B cell (primary cell): Measurements from ENCODE around the gene CAB39L. TPM values are rescaled to one million over a fixed set of nuclear protein-coding genes. Genes with fewer than 3 reads are reported as not detected.

Experiments used
- ATAC-seq: fragments of 200-7000 bp; cut with Tn5 transposase; one replicate; pipeline ENCODE4 v1.10.0; 2021; ENCODE audit warnings: low read depth, mild to moderate bottlenecking, moderate number of reproducible peaks, moderate library complexity
- CTCF ChIA-PET: fragments of 350-600 bp; sonication (Branson Sonifier 250); formaldehyde crosslinking; loops from one replicate; lab custom pipeline; 2021; ENCODE audit warnings: antibody characterized with exemption, inconsistent platforms; lab: Charles Lee
- POLR2A ChIA-PET: fragments of 350-600 bp; sonication (Branson Sonifier 250); formaldehyde crosslinking; loops from one replicate; lab custom pipeline; 2021; ENCODE audit warnings: antibody characterized with exemption; lab: Charles Lee
- DNase-seq: peaks from one replicate; pipeline ENCODE4 v3.0.0; 2013
- H2AFZ ChIP-seq: 2 replicates; pipeline ENCODE4 v1.6.1; 2012; ENCODE audit warnings: mild to moderate bottlenecking, low read depth, low read length; ENCODE audit not compliant: insufficient read depth, poor library complexity, severe bottlenecking
- H3K27ac ChIP-seq, 2 donors: 1 replicate in 1 of 2; 2 replicates in 1 of 2; pipeline ENCODE4 v1.5.1; 2012 to 2013; ENCODE audit warnings: low read length in 2 of 2, mild to moderate bottlenecking in 2 of 2, moderate library complexity in 1 of 2
- H3K27me3 ChIP-seq, 4 experiments: fragments of 200-600 bp in 1 of 4; sonication (generic) in 1 of 4; replicated peaks in 1 of 4; 1 replicate in 2 of 4; 2 replicates in 2 of 4; pipeline versions ENCODE4 v1.6.1 to v1.7.0; 2013 to 2016; ENCODE audit warnings: low read length in 3 of 4, mild to moderate bottlenecking in 2 of 4, mixed read lengths in 1 of 4, moderate library complexity in 1 of 4; ENCODE audit not compliant: insufficient read depth in 4 of 4, control insufficient read depth in 3 of 4; ENCODE audit errors: control extremely low read depth in 1 of 4
- H3K36me3 ChIP-seq, 2 experiments: replicated peaks in 1 of 2; 1 replicate in 1 of 2; 2 replicates in 1 of 2; pipeline versions ENCODE4 v1.6.1 to v1.7.1; 2013; ENCODE audit warnings: low read length in 1 of 2; ENCODE audit not compliant: insufficient read depth in 2 of 2, control insufficient read depth in 1 of 2; ENCODE audit errors: control extremely low read depth in 1 of 2, extremely low read depth in 1 of 2
- H3K4me1 ChIP-seq, 2 donors: fragments of 200-600 bp in 1 of 2; sonication (generic) in 1 of 2; 1 replicate in 1 of 2; 2 replicates in 1 of 2; pipeline versions ENCODE4 v1.5.1 to v1.6.1; 2013 to 2017; ENCODE audit warnings: low read length in 2 of 2; ENCODE audit not compliant: control insufficient read depth in 2 of 2, insufficient read depth in 2 of 2
- H3K4me2 ChIP-seq: replicated peaks from 2 replicates; pipeline ENCODE3; 2012; ENCODE audit warnings: mild to moderate bottlenecking, low read depth, low read length; ENCODE audit not compliant: poor library complexity, severe bottlenecking
- H3K4me3 ChIP-seq, 5 experiments: fragments of 200-600 bp in 1 of 5; sonication (generic) in 1 of 5; 1 replicate in 3 of 5; 2 replicates in 2 of 5; pipeline versions ENCODE4 v1.5.1 to v1.7.0; 2011 to 2016; ENCODE audit warnings: low read length in 4 of 5, mild to moderate bottlenecking in 4 of 5, low read depth in 2 of 5, control low read depth in 1 of 5, moderate library complexity in 1 of 5; ENCODE audit not compliant: insufficient read depth in 1 of 5; ENCODE audit errors: control extremely low read depth in 1 of 5, extremely low read depth in 1 of 5
- H3K79me2 ChIP-seq: fragments of 200-600 bp; sonication (generic); one replicate; pipeline ENCODE4 v1.6.0; 2016; ENCODE audit warnings: low read length; ENCODE audit not compliant: control insufficient read depth, insufficient read depth
- H3K9ac ChIP-seq: fragments of 200-600 bp; sonication (generic); 2 replicates; pipeline ENCODE4 v1.6.1; 2017; ENCODE audit warnings: mild to moderate bottlenecking, low read length, moderate library complexity
- H3K9me3 ChIP-seq, 3 donors: one replicate each; pipeline versions ENCODE4 v1.6.1 to v1.7.1; 2013; ENCODE audit warnings: low read length in 2 of 3; ENCODE audit not compliant: control insufficient read depth in 2 of 3, insufficient read depth in 1 of 3; ENCODE audit errors: control extremely low read depth in 1 of 3
- H4K20me1 ChIP-seq: 2 replicates; pipeline ENCODE4 v1.6.0; 2012; ENCODE audit warnings: mild to moderate bottlenecking, low read length; ENCODE audit not compliant: insufficient read depth, control insufficient read depth, poor library complexity, severe bottlenecking
- H3K27ac Mint-ChIP-seq: one replicate; pipeline ENCODE4 v1.8.0; 2021; ENCODE audit warnings: mixed read lengths
- H3K27me3 Mint-ChIP-seq: one replicate; pipeline ENCODE4 v1.8.0; 2021; ENCODE audit warnings: mixed read lengths
- H3K4me1 Mint-ChIP-seq: one replicate; pipeline ENCODE4 v1.8.0; 2021; ENCODE audit warnings: mixed read lengths
- H3K4me3 Mint-ChIP-seq: one replicate; pipeline ENCODE4 v1.8.0; 2021; ENCODE audit warnings: mixed read lengths
- H3K9me3 Mint-ChIP-seq: one replicate; pipeline ENCODE4 v1.8.0; 2022; ENCODE audit warnings: mixed read lengths; ENCODE audit not compliant: insufficient read depth
- EZH2 ChIP-seq: IDR thresholded peaks from 2 replicates; pipeline ENCODE4 v1.6.1; 2012; ENCODE audit warnings: borderline replicate concordance, low read depth, mild to moderate bottlenecking, moderate library complexity, low read length; ENCODE audit not compliant: insufficient read depth, poor library complexity, severe bottlenecking
- WGBS: methylation state at CpG from one replicate; pipeline ENCODE4 v1.1.5; 2013; ENCODE audit warnings: missing lambda C conversion rate; ENCODE audit not compliant: insufficient coverage; 5-methylcytosine and 5-hydroxymethylcytosine counted together
- intact Hi-C: fragments of 100-400 bp; cut with micrococcal nuclease; formaldehyde crosslinking; loops from one replicate; pipeline ENCODE4 v1.10.0; 2022
- polyA plus RNA-seq: library from polyadenylated mRNA; depleted of rRNA; stranded (reverse); fragments of >200 nt; gene quantifications from 2 replicates; pipeline ENCODE4 v1.2.3, GENCODE V29; 2012
- total RNA-seq, 2 donors: library from RNA; stranded (reverse); fragments of 120-200 nt in 1 of 2; gene quantifications; 1 replicate in 1 of 2; 2 replicates in 1 of 2; pipeline versions ENCODE4 v1.2.3 to v1.2.4, GENCODE V29; 2013 to 2022
- TF ChIP-seq, protein P1 (sequence below): fragments of 200-600 bp; IDR thresholded peaks from one replicate; pipeline ENCODE4 v1.8.0; 2022; ENCODE audit warnings: antibody characterized with exemption, mild to moderate bottlenecking

The CAB39L gene
- total and polyA plus RNA-seq, 2 donors (not counting 1 experiment from before 2014, with no cell fraction given): 1.5 to 9.6 TPM

DNA sequence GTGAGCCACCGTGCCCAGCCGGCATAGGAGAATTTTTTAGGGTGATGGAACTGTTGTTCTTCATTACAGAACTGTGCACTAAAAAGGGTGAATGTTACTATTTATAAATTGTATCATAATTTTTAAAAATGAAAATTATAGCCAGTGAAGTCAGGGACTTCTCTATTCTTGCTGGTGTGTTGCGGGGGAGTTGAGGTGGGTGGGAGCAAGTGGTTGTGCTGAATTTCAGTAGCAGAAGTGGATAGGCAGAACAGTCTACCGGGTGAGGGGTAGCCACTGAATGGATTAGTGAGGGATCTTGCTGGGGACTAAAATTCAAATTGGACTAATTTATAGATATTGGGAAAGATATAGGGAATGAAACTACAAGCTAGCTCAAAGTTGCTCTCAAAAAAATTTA is 74.0 kb downstream of the CAB39L start:
- H3K4me1 ChIP-seq: peaks cover 31 to 32% of the 10 kb centered on the region in 2 donors
- intact Hi-C loops: loop anchor here (5.0 kb wide), 1 partner anchor 67 kb away; no protein-coding TSS in a partner anchor
- Mint-ChIP-seq H3K4me3 (no peak overlapping the region), H3K27ac (peak overlapping the region; percentile 71), H3K9me3 (peaks cover 2% of the 10 kb centered on the region), H3K4me1 (peaks cover 54% of the 10 kb centered on the region), H3K27me3 (no peaks in the 10 kb centered on the region)
- H3K4me3 ChIP-seq: no peak overlapping the region
- no peaks in the 10 kb centered on the region for H3K36me3 ChIP-seq
- DNase-seq (no peak), ATAC-seq (no peak)
- ChIA-PET POLR2A (no interaction called here), CTCF (interaction anchor here (1.0 kb wide), 1 partner anchor 237 kb away, joined by 3 read pairs; no protein-coding TSS in a partner anchor)
- 75% methylated on average over 1 of the region's 4 CpGs for WGBS
- H3K79me2 ChIP-seq: no peaks in the 10 kb centered on the region
- TF ChIP-seq EZH2: no peak
- TF ChIP-seq, protein P1, sequence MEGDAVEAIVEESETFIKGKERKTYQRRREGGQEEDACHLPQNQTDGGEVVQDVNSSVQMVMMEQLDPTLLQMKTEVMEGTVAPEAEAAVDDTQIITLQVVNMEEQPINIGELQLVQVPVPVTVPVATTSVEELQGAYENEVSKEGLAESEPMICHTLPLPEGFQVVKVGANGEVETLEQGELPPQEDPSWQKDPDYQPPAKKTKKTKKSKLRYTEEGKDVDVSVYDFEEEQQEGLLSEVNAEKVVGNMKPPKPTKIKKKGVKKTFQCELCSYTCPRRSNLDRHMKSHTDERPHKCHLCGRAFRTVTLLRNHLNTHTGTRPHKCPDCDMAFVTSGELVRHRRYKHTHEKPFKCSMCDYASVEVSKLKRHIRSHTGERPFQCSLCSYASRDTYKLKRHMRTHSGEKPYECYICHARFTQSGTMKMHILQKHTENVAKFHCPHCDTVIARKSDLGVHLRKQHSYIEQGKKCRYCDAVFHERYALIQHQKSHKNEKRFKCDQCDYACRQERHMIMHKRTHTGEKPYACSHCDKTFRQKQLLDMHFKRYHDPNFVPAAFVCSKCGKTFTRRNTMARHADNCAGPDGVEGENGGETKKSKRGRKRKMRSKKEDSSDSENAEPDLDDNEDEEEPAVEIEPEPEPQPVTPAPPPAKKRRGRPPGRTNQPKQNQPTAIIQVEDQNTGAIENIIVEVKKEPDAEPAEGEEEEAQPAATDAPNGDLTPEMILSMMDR: no peak
- no peaks in the 10 kb centered on the region for H4K20me1 ChIP-seq
- no peaks in the 10 kb centered on the region for H3K27me3 ChIP-seq
- no peak overlapping the region for H3K27ac ChIP-seq
- H3K4me2 ChIP-seq: no peak overlapping the region
- H3K9me3 ChIP-seq: no peaks in the 10 kb centered on the region
- H2AFZ ChIP-seq: no peak overlapping the region
- H3K9ac ChIP-seq: no peak overlapping the region

DNA sequence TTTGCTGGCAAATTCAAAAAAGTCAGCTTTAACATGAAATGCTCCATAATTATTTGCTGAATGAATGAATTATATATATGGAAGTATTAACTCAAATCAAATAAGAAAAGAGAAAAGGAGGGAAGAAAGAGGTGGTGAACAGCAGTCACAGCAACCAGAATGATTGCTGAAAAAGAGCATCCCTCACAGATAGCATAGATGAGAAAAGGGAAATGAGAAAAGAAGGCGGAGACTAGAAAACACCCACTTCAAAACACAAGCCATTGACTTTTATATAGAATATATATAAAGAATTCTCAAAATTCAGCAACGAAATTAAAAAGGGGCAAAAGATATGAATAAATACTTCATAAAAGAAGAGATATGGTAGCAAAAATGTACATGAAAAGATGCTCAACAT is 75.2 kb downstream of the CAB39L start:
- POLR2A ChIA-PET: no interaction called here
- Histone ChIP-seq H3K9me3 (peaks cover 0 to 4% (median 2%) of the 10 kb centered on the region in 3 donors), H3K4me2 (peak overlapping the region; percentile 28), H3K4me3 (no peak overlapping the region), H4K20me1 (no peaks in the 10 kb centered on the region), H3K79me2 (no peaks in the 10 kb centered on the region), H3K9ac (no peak overlapping the region), H3K27me3 (no peaks in the 10 kb centered on the region), H3K4me1 (peaks cover 23 to 27% of the 10 kb centered on the region in 2 donors), H2AFZ (no peak overlapping the region), H3K27ac (no peak overlapping the region), H3K36me3 (no peaks in the 10 kb centered on the region)
- peak; percentile 53 for ATAC-seq
- intact Hi-C loops: no loop called here
- Mint-ChIP-seq H3K9me3 (peaks cover 7% of the 10 kb centered on the region), H3K27me3 (no peaks in the 10 kb centered on the region), H3K27ac (no peak overlapping the region), H3K4me3 (no peak overlapping the region), H3K4me1 (peaks cover 47% of the 10 kb centered on the region)
- TF ChIP-seq, protein P1: no peak
- TF ChIP-seq EZH2: no peak
- CTCF ChIA-PET: no interaction called here
- WGBS: no CpG with 5 or more reads among the region's 2 CpGs
- peak; percentile 28 for DNase-seq
